Neural cell (in vitro differentiated cells): Measurements from ENCODE around the gene GRB14. TPM values are rescaled to one million over a fixed set of nuclear protein-coding genes. Genes with fewer than 3 reads are reported as not detected.

Experiments used
- H2AFZ ChIP-seq: fragments of 200-600, 300-800 bp; sonication (generic), shearing (Covaris generic); 2 replicates; pipeline ENCODE4 v1.6.0; 2014; ENCODE audit warnings: low read depth, mild to moderate bottlenecking, antibody characterized with exemption, low read length, moderate library complexity
- H3F3A ChIP-seq: fragments of 200-600 bp; shearing (Covaris generic); 2 replicates; pipeline ENCODE4 v1.6.1; 2016; ENCODE audit warnings: mild to moderate bottlenecking, moderate library complexity, mixed read lengths, antibody characterized with exemption, low read length; ENCODE audit not compliant: insufficient read depth, poor library complexity, severe bottlenecking
- H3K27ac ChIP-seq: fragments of 200-600, 300-800 bp; sonication (generic), shearing (Covaris generic); 2 replicates; pipeline ENCODE4 v1.5.1; 2014; ENCODE audit warnings: mild to moderate bottlenecking, low read length, moderate library complexity
- H3K27me3 ChIP-seq: fragments of 300-800, 200-600 bp; sonication (generic), shearing (Covaris generic); 2 replicates; pipeline ENCODE4 v1.6.0; 2014; ENCODE audit warnings: mild to moderate bottlenecking, low read depth, low read length, moderate library complexity; ENCODE audit not compliant: insufficient read depth
- H3K36me3 ChIP-seq: fragments of 300-800, 200-600 bp; sonication (generic), shearing (Covaris generic); 2 replicates; pipeline ENCODE4 v1.5.1; 2014; ENCODE audit warnings: mild to moderate bottlenecking, antibody characterized with exemption, low read length, moderate library complexity; ENCODE audit not compliant: insufficient read depth
- H3K4me2 ChIP-seq: fragments of 300-800, 200-600 bp; sonication (generic), shearing (Covaris generic); 2 replicates; pipeline ENCODE4 v1.6.0; 2014; ENCODE audit warnings: mild to moderate bottlenecking, low read length
- H3K4me3 ChIP-seq: fragments of 300-800, 200-600 bp; sonication (generic), shearing (Covaris generic); 2 replicates; pipeline ENCODE4 v1.5.1; 2014; ENCODE audit warnings: mild to moderate bottlenecking, low read length, moderate library complexity
- H3K79me2 ChIP-seq: fragments of 200-600 bp; shearing (Covaris generic); replicated peaks from 2 replicates; pipeline ENCODE4 v1.6.0; 2014; ENCODE audit warnings: mild to moderate bottlenecking, low read length, moderate library complexity; ENCODE audit not compliant: insufficient read depth
- H3K9ac ChIP-seq: fragments of 300-800, 200-600 bp; sonication (generic), shearing (Covaris generic); 2 replicates; pipeline ENCODE4 v1.6.1; 2016; ENCODE audit warnings: mild to moderate bottlenecking, low read length, mixed read lengths
- H3K9me2 ChIP-seq: fragments of 200-600 bp; shearing (Covaris generic); 2 replicates; pipeline ENCODE4 v1.6.1; 2016; ENCODE audit warnings: mild to moderate bottlenecking, low read length, mixed read lengths; ENCODE audit not compliant: insufficient read depth
- H3K9me3 ChIP-seq: fragments of 200-600, 300-800 bp; sonication (generic), shearing (Covaris generic); 2 replicates; pipeline ENCODE4 v1.6.1; 2016; ENCODE audit warnings: mild to moderate bottlenecking, mixed run types, low read length, moderate library complexity, mixed read lengths
- H4K20me1 ChIP-seq: fragments of 200-600 bp; shearing (Covaris generic); 2 replicates; pipeline ENCODE4 v1.6.1; 2016; ENCODE audit warnings: mild to moderate bottlenecking, mixed run types; ENCODE audit not compliant: insufficient read depth
- CTCF ChIP-seq: fragments of 450-650 bp; IDR thresholded peaks from 2 replicates; pipeline ENCODE4 v1.5.1; 2014; ENCODE audit warnings: antibody characterized with exemption, mild to moderate bottlenecking, moderate library complexity; ENCODE audit not compliant: poor library complexity, severe bottlenecking
- EP300 ChIP-seq: fragments of 450-650 bp; conservative IDR thresholded peaks from 2 replicates; pipeline ENCODE4 v1.6.1; 2014; ENCODE audit warnings: antibody characterized with exemption, mild to moderate bottlenecking, moderate library complexity; ENCODE audit not compliant: poor library complexity, severe bottlenecking
- EZH2 ChIP-seq: fragments of 200-600, 300-800 bp; shearing (Covaris generic), sonication (generic); IDR thresholded peaks from 2 replicates; pipeline ENCODE4 v1.6.1; 2014; ENCODE audit warnings: antibody characterized with exemption, low read length, borderline replicate concordance, mild to moderate bottlenecking; ENCODE audit not compliant: insufficient read depth, poor library complexity, severe bottlenecking
- MXI1 ChIP-seq: fragments of 450-650 bp; conservative IDR thresholded peaks from 2 replicates; pipeline ENCODE4 v1.6.1; 2014; ENCODE audit warnings: antibody characterized with exemption, mild to moderate bottlenecking; ENCODE audit not compliant: poor library complexity, severe bottlenecking
- POLR2AphosphoS5 ChIP-seq: IDR thresholded peaks from 2 replicates; pipeline ENCODE4 v1.6.1; 2012
- RAD21 ChIP-seq: fragments of 450-650 bp; conservative IDR thresholded peaks from 2 replicates; pipeline ENCODE4 v1.6.1; 2014; ENCODE audit warnings: antibody characterized with exemption, mild to moderate bottlenecking, moderate library complexity
- REST ChIP-seq: IDR thresholded peaks from 2 replicates; pipeline ENCODE4 v1.6.1; 2012; ENCODE audit warnings: borderline replicate concordance
- SMC3 ChIP-seq: fragments of 450-650 bp; conservative IDR thresholded peaks from 2 replicates; pipeline ENCODE4 v1.6.1; 2014; ENCODE audit warnings: antibody characterized with exemption, mild to moderate bottlenecking, moderate library complexity; ENCODE audit not compliant: poor library complexity
- TAF1 ChIP-seq: IDR thresholded peaks from 2 replicates; pipeline ENCODE4 v1.6.1; 2012; ENCODE audit warnings: low read depth
- polyA plus RNA-seq: library from polyadenylated mRNA; depleted of rRNA; stranded (reverse); fragments of >200 nt; gene quantifications from 2 replicates; pipeline ENCODE4 v1.2.3, GENCODE V29; 2014

Gene GRB14
- polyA plus RNA-seq, 1 donor from 2014 or later = 4.5 TPM

- Histone ChIP-seq H3K4me3 (no peak overlapping the region), H3K9me2 (no peaks in the 10 kb centered on the region), H3K79me2 (no peaks in the 10 kb centered on the region), H3F3A (peaks cover 3% of the 10 kb centered on the region), H4K20me1 (no peaks in the 10 kb centered on the region), H3K27me3 (no peaks in the 10 kb centered on the region), H3K9me3 (no peaks in the 10 kb centered on the region), H3K27ac (no peak overlapping the region), H2AFZ (no peak overlapping the region), H3K9ac (no peak overlapping the region), H3K36me3 (no peaks in the 10 kb centered on the region), H3K4me2 (no peak overlapping the region)
- TF ChIP-seq CTCF = no peak
- TF ChIP-seq EP300 = no peak
- TF ChIP-seq MXI1 = no peak
- TF ChIP-seq POLR2AphosphoS5 = no peak
- TF ChIP-seq RAD21 = no peak
- no peak for TF ChIP-seq SMC3
- TF ChIP-seq REST = no peak
- no peak for TF ChIP-seq EZH2
- TF ChIP-seq TAF1 = no peak
These were observed 167.5 kb downstream of the GRB14 start for GRCh38 chr2:164453656-164454305.

- H3K36me3 ChIP-seq = no peaks in the 10 kb centered on the region
- no peaks in the 10 kb centered on the region for H3K79me2 ChIP-seq
- no peaks in the 10 kb centered on the region for H3K9me2 ChIP-seq
- no peak overlapping the region for H3K4me2 ChIP-seq
- no peak overlapping the region for H3K9ac ChIP-seq
- peaks cover 3% of the 10 kb centered on the region for H3F3A ChIP-seq
- H3K27me3 ChIP-seq = no peaks in the 10 kb centered on the region
- H2AFZ ChIP-seq = no peak overlapping the region
- no peaks in the 10 kb centered on the region for H3K9me3 ChIP-seq
- no peaks in the 10 kb centered on the region for H4K20me1 ChIP-seq
- no peak overlapping the region for H3K27ac ChIP-seq
- H3K4me3 ChIP-seq = no peak overlapping the region
- TF ChIP-seq POLR2AphosphoS5 (no peak), MXI1 (no peak), RAD21 (no peak), EZH2 (no peak), TAF1 (no peak), EP300 (no peak), SMC3 (no peak), REST (no peak), CTCF (no peak)
These were observed 171.0 kb downstream of the GRB14 start for GRCh38 chr2:164450278-164450677.
